ENCODE data around the gene C3orf85. TPM values are rescaled to one million over a fixed set of nuclear protein-coding genes. Genes with fewer than 3 reads are reported as not detected.

The C3orf85 gene
- polyA plus RNA-seq, 1 donor (not counting 4 experiments of a cell fraction or from before 2014, with no cell fraction given) = not detected

- FAIRE-seq = no peak
- H3K4me1 ChIP-seq (ENCODE audit: control insufficient read depth, extremely low read depth, insufficient read depth, low read length) = no peaks in the 10 kb centered on the region
- H2AFZ ChIP-seq (ENCODE audit: control insufficient read depth, low read length) = no peak overlapping the region
- no peaks in the 10 kb centered on the region for H3K79me2 ChIP-seq (ENCODE audit: control insufficient read depth, insufficient read depth, low read length)
- H3K9ac ChIP-seq (ENCODE audit: control insufficient read depth, extremely low read depth, insufficient read depth, low read length) = no peak overlapping the region
- H3K27ac ChIP-seq (ENCODE audit: control insufficient read depth, insufficient read depth, low read length) = no peak overlapping the region
- TF ChIP-seq EZH2 (IDR thresholded peaks at IDR 0.05; ENCODE audit: low read length) = no peak
- no peak for TF ChIP-seq CTCF (optimal IDR thresholded peaks at IDR 0.05 in 1 of 3, IDR thresholded peaks at IDR 0.05 in 1 of 3, conservative IDR thresholded peaks at IDR 0.05 in 1 of 3; ENCODE audit: extremely low read depth in 1 of 3, insufficient read depth in 2 of 3, low read length in 3 of 3)
- H3K4me2 ChIP-seq (ENCODE audit: control insufficient read depth, extremely low read depth, insufficient read depth, low read depth, low read length) = no peak overlapping the region
- dilution Hi-C loops (cut with MboI; ENCODE audit: extremely low pct_ligation_motif_present, low sequenced_read_pairs) = no loop called here
- no peaks in the 10 kb centered on the region for H4K20me1 ChIP-seq (ENCODE audit: control insufficient read depth, extremely low read depth, insufficient read depth, low read length)
- H3K4me3 ChIP-seq (ENCODE audit: control insufficient read depth in 2 of 3, extremely low read depth in 1 of 3, insufficient read depth in 2 of 3, low read depth in 1 of 3, low read length in 3 of 3) = no peak overlapping the region
- H3K27me3 ChIP-seq (ENCODE audit: control insufficient read depth, extremely low read depth, insufficient read depth, low read length) = no peaks in the 10 kb centered on the region
- DNase-seq (ENCODE audit: low read depth, low spot score) = no peak
- H3K9me3 ChIP-seq (ENCODE audit: control insufficient read depth, low read depth, low read length) = no peaks in the 10 kb centered on the region
- H3K36me3 ChIP-seq (ENCODE audit: control insufficient read depth in 2 of 2, extremely low read depth in 1 of 2, insufficient read depth in 2 of 2, low read length in 2 of 2) = no peaks in the 10 kb centered on the region
- H3K9me1 ChIP-seq (ENCODE audit: control insufficient read depth, extremely low read depth, insufficient read depth, low read length) = no peaks in the 10 kb centered on the region
Measured at GRCh38 chr3:109154979-109155378, 18.5 kb downstream of the C3orf85 start.

- Histone ChIP-seq H3K9ac (ENCODE audit: control insufficient read depth, extremely low read depth, insufficient read depth, low read length) (no peak overlapping the region), H3K27me3 (ENCODE audit: control insufficient read depth, extremely low read depth, insufficient read depth, low read length) (no peaks in the 10 kb centered on the region), H3K9me3 (ENCODE audit: control insufficient read depth, low read depth, low read length) (no peaks in the 10 kb centered on the region), H2AFZ (ENCODE audit: control insufficient read depth, low read length) (no peak overlapping the region), H3K9me1 (ENCODE audit: control insufficient read depth, extremely low read depth, insufficient read depth, low read length) (no peaks in the 10 kb centered on the region), H3K4me1 (ENCODE audit: control insufficient read depth, extremely low read depth, insufficient read depth, low read length) (no peaks in the 10 kb centered on the region), H3K4me2 (ENCODE audit: control insufficient read depth, extremely low read depth, insufficient read depth, low read depth, low read length) (no peak overlapping the region), H3K36me3 (ENCODE audit: control insufficient read depth in 2 of 2, extremely low read depth in 1 of 2, insufficient read depth in 2 of 2, low read length in 2 of 2) (no peaks in the 10 kb centered on the region), H3K4me3 (ENCODE audit: control insufficient read depth in 2 of 3, extremely low read depth in 1 of 3, insufficient read depth in 2 of 3, low read depth in 1 of 3, low read length in 3 of 3) (no peak overlapping the region), H4K20me1 (ENCODE audit: control insufficient read depth, extremely low read depth, insufficient read depth, low read length) (no peaks in the 10 kb centered on the region), H3K79me2 (ENCODE audit: control insufficient read depth, insufficient read depth, low read length) (no peaks in the 10 kb centered on the region), H3K27ac (ENCODE audit: control insufficient read depth, insufficient read depth, low read length) (no peak overlapping the region)
- FAIRE-seq (no peak), DNase-seq (ENCODE audit: low read depth, low spot score) (no peak)
- dilution Hi-C loops (cut with MboI; ENCODE audit: extremely low pct_ligation_motif_present, low sequenced_read_pairs) = no loop called here
- no peak for TF ChIP-seq CTCF (optimal IDR thresholded peaks at IDR 0.05 in 1 of 3, IDR thresholded peaks at IDR 0.05 in 1 of 3, conservative IDR thresholded peaks at IDR 0.05 in 1 of 3; ENCODE audit: extremely low read depth in 1 of 3, insufficient read depth in 2 of 3, low read length in 3 of 3)
- no peak for TF ChIP-seq EZH2 (IDR thresholded peaks at IDR 0.05; ENCODE audit: low read length)
Measured at GRCh38 chr3:109155828-109156227, 19.3 kb downstream of the C3orf85 start.
